SU-DHL-6 (cell line): ENCODE measurements around the gene MKX.

ENCODE experiments used
- CTCF ChIP-seq: fragments of 200-600 bp; sonication (generic); IDR thresholded peaks from one replicate; pipeline ENCODE4 v1.5.1; 2017; ENCODE audit warnings: antibody characterized with exemption, mild to moderate bottlenecking, low read length, moderate library complexity; ENCODE audit not compliant: insufficient read depth, poor library complexity, severe bottlenecking
- EZH2phosphoT487 ChIP-seq: fragments of 200-600 bp; sonication (generic), shearing (Covaris generic); conservative IDR thresholded peaks from 2 replicates; pipeline ENCODE4 v1.6.1; 2018; ENCODE audit warnings: mild to moderate bottlenecking, antibody characterized with exemption, low read length, moderate library complexity, mixed read lengths

- TF ChIP-seq CTCF (no peak), EZH2phosphoT487 (no peak)
Observed at GRCh38 chr10:27792216-27792615, 46.6 kb upstream of the MKX start.
